ENCODE measurements around the gene KCNIP4.

- TF ChIP-seq CTCF (conservative IDR thresholded peaks at IDR 0.05; ENCODE audit: low read depth in 2 of 2) (no peak), POLR2AphosphoS5 (IDR thresholded peaks at IDR 0.05; ENCODE audit: low read depth) (no peak), ZNF114 (CRISPR knock-in tag; IDR thresholded peaks at IDR 0.05) (no peak), EZH2phosphoT487 (IDR thresholded peaks at IDR 0.05; ENCODE audit: unreplicated experiment) (no peak), REST (IDR thresholded peaks at IDR 0.05; ENCODE audit: unreplicated experiment) (no peak), CREB1 (CRISPR knock-in tag; IDR thresholded peaks at IDR 0.05; ENCODE audit: low read depth) (no peak), EZH2 (IDR thresholded peaks at IDR 0.05; ENCODE audit: low read depth, unreplicated experiment) (no peak), NANOG (IDR thresholded peaks at IDR 0.05; ENCODE audit: borderline replicate concordance) (no peak), ZNF331 (CRISPR knock-in tag; IDR thresholded peaks at IDR 0.05; ENCODE audit: low read depth) (no peak), STAT1 (IDR thresholded peaks at IDR 0.05; ENCODE audit: unreplicated experiment) (no peak), JUNB (IDR thresholded peaks at IDR 0.05; ENCODE audit: unreplicated experiment) (no peak), ETS1 (IDR thresholded peaks at IDR 0.05) (no peak)
Observed at GRCh38 chr4:20944451-20944850, 1004.1 kb downstream of the KCNIP4 start.
